ENCODE measurements around the gene ARHGEF9.
"Not testable (repeated sequence)": the region's sequence is repeated elsewhere in the genome, so short reads cannot be mapped to it uniquely, and the experiment has no call there.

The ARHGEF9 gene

GRCh38 chrX:63658920-63659319 is 126.1 kb downstream of the ARHGEF9 start:
- DNase-seq (ENCODE audit: low read depth) = no peak

GRCh38 chrX:63657821-63658220 is 127.2 kb downstream of the ARHGEF9 start:
- no peak for DNase-seq (ENCODE audit: low read depth)

GRCh38 chrX:63656871-63657580 is 128.0 kb downstream of the ARHGEF9 start:
- no peak for DNase-seq (ENCODE audit: low read depth)

- DNase-seq (ENCODE audit: low read depth) = no peak
Measured at GRCh38 chrX:63652086-63652765, 132.8 kb downstream of the ARHGEF9 start.

- DNase-seq (ENCODE audit: low read depth) = not testable (repeated sequence)
Measured at GRCh38 chrX:63645748-63646147, 139.3 kb downstream of the ARHGEF9 start.

GRCh38 chrX:63635750-63636149 is 149.3 kb downstream of the ARHGEF9 start:
- DNase-seq (ENCODE audit: low read depth) = no peak

GRCh38 chrX:63613531-63614028 is 171.4 kb downstream of the ARHGEF9 start:
- no peak for DNase-seq (ENCODE audit: low read depth)

GRCh38 chrX:63585936-63586335 is 199.1 kb downstream of the ARHGEF9 start:
- no peak for DNase-seq (ENCODE audit: low read depth)

All from stimulated activated CD8-positive, alpha-beta memory T cell treated with anti-CD3 and anti-CD28 coated beads, Interleukin-15, amount 100 ng/mL, for 1 hour (primary cell).